Sigmoid colon (tissue), 7 donors: ENCODE results near the gene CPVL. TPM values are rescaled to one million over a fixed set of nuclear protein-coding genes. Genes with fewer than 3 reads are reported as not detected.

ENCODE experiments used
- DNase-seq: peaks from one replicate; pipeline ENCODE4 v3.0.0-alpha.2; 2019
- H3K27ac ChIP-seq, 4 donors: fragments of 200-600 bp; sonication (generic); one replicate each; pipeline ENCODE4 v1.5.1; 2016 to 2019; ENCODE audit warnings: mild to moderate bottlenecking in 1 of 4
- H3K27me3 ChIP-seq, 3 donors: fragments of 200-600 bp; sonication (generic); one replicate each; pipeline ENCODE4 v1.5.1; 2019; ENCODE audit warnings: mild to moderate bottlenecking in 1 of 3
- H3K36me3 ChIP-seq, 4 donors: fragments of 200-600 bp; sonication (generic); one replicate each; pipeline ENCODE4 v1.5.1; 2016 to 2019
- H3K4me1 ChIP-seq, 4 donors: fragments of 200-600 bp; sonication (generic); one replicate each; pipeline ENCODE4 v1.5.1; 2017 to 2019
- H3K4me3 ChIP-seq, 4 donors: fragments of 200-600 bp; sonication (generic); one replicate each; pipeline ENCODE4 v1.5.1; 2017 to 2019; ENCODE audit warnings: mild to moderate bottlenecking in 2 of 4, moderate library complexity in 1 of 4
- H3K9me3 ChIP-seq, 4 donors: fragments of 200-600 bp in 3 of 4; sonication (generic) in 3 of 4; one replicate each; pipeline versions ENCODE4 v1.5.1 to v1.6.1; 2013 to 2019
- CTCF ChIP-seq, 4 experiments: fragments of 450-650 bp in 3 of 4; fragments of 200-600 bp in 1 of 4; IDR thresholded peaks; one replicate each; pipeline ENCODE4 v1.5.1; 2016 to 2019; ENCODE audit warnings: antibody characterized with exemption in 4 of 4, mild to moderate bottlenecking in 3 of 4, moderate library complexity in 2 of 4
- EP300 ChIP-seq, 4 donors: sonication (generic); formaldehyde crosslinking; IDR thresholded peaks; one replicate each; pipeline ENCODE4 v1.6.1; 2017; ENCODE audit warnings: antibody characterized with exemption in 4 of 4
- POLR2A ChIP-seq, 2 donors: fragments of 450-650 bp; IDR thresholded peaks; one replicate each; pipeline ENCODE4 v1.6.1; 2016; ENCODE audit warnings: antibody characterized with exemption in 2 of 2, mild to moderate bottlenecking in 2 of 2, moderate library complexity in 2 of 2
- POLR2AphosphoS5 ChIP-seq, 4 donors: sonication (generic); formaldehyde crosslinking; IDR thresholded peaks; one replicate each; pipeline ENCODE4 v1.6.1; 2017; ENCODE audit warnings: antibody characterized with exemption in 4 of 4
- WGBS, 2 donors: extraction: QIAGEN DNeasy Blood & Tissue Kit; methylation state at CpG; one replicate each; pipeline ENCODE4 v1.1.7; 2013; 5-methylcytosine and 5-hydroxymethylcytosine counted together
- intact Hi-C: fragments of 100-400 bp; cut with DNase I; formaldehyde crosslinking; loops from one replicate; pipeline ENCODE4 v1.15.1; 2023
- polyA plus RNA-seq, 3 donors: library from polyadenylated mRNA; stranded (reverse); fragments of 200-250 nt; gene quantifications; one replicate each; pipeline ENCODE4 v1.2.3, GENCODE V29; 2013
- total RNA-seq, 4 donors: library from RNA; depleted of rRNA; stranded (reverse); fragments of >200 nt; gene quantifications; one replicate each; pipeline ENCODE4 v1.1.0, GENCODE V29; 2016
- donor health status: healthy with polysubstance abuse.
- donor health status: Bipolar disorder and iron deficiency.
- donor health status: healthy.

The CPVL gene
- total and polyA plus RNA-seq, 7 donors: 5.4 to 38.8 (median 20.0) TPM

DNA sequence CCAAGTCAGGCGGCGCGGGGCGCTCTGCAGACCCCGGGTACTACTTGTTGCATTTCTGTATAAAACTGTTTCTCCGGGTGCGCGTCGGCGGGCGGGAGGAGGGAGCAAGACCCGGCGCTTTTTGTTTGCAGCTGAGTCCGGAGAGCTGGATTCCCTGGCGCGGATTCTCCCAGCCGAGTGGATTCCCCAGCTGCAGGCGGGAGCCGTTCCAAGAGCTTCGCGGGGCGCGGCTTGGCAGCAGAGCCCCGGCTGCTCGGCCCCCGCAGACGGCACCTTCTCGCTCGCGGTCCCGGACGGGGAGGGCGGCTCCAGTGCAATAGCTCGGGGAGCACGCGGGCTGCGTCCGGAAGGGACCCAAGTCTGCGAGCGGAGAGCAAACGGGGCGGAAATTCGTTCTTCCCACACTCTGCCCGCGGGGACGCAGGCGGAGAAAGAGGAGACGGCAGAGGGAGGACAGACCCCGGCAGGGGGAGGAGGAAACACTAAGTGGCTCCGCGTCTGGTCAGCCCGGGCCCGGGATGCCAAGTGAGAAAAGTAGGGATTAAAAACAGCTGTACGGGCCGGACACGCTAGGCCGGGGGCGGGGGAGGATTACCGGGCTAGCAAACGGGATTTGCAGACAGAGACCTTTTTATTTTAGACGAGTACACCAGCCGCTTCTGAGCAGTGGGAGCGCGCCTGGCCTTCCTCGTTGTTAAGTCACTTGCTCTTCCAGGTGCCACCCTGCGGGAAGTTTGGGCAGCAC, 187.9 kb downstream of the CPVL start, which contains the start of gene TRIL:
TSS of gene TRIL (minus strand) at position 96 of the 745 bp plus-strand sequence. CDS start 284 bp downstream, outside the sequence.
- Histone ChIP-seq H3K4me3 (peak within 1 kb of the TSS; percentile 29 to 58 (median 48)), H3K4me1 (peaks cover 0 to 47% (median 43%) of the 10 kb centered on the region in 4 donors), H3K27me3 (peaks cover 16 to 43% (median 25%) of the 10 kb centered on the region in 3 donors), H3K36me3 (no peaks in the 10 kb centered on the region), H3K9me3 (no peaks in the 10 kb centered on the region), H3K27ac (peak within 1 kb of the TSS; percentile 50 to 73 (median 60))
- TF ChIP-seq EP300 (IDR thresholded peaks at IDR 0.05) (no peak), POLR2AphosphoS5 (IDR thresholded peaks at IDR 0.05) (no peak), CTCF (IDR thresholded peaks at IDR 0.05) (no peak), POLR2A (IDR thresholded peaks at IDR 0.05) (no peak)
- DNase-seq: peak; percentile 92
- WGBS, 2 donors: 8 to 10% methylated on average over 66 of the region's 66 CpGs
- intact Hi-C loops: loop anchor here (10.0 kb wide), 1 partner anchor 146 kb away; no protein-coding TSS in a partner anchor

- intact Hi-C loops: loop anchor here (10.0 kb wide), 1 partner anchor 147 kb away; no protein-coding TSS in a partner anchor
- Histone ChIP-seq H3K4me1 (peaks cover 0 to 53% (median 43%) of the 10 kb centered on the region in 4 donors), H3K9me3 (no peaks in the 10 kb centered on the region), H3K36me3 (no peaks in the 10 kb centered on the region), H3K27ac (peak overlapping the region; percentile 50 to 73 (median 60)), H3K27me3 (peaks cover 16 to 47% (median 25%) of the 10 kb centered on the region in 3 donors), H3K4me3 (peak overlapping the region; percentile 29 to 58 (median 48))
- no peak for TF ChIP-seq POLR2AphosphoS5 (IDR thresholded peaks at IDR 0.05)
- no peak for TF ChIP-seq CTCF (IDR thresholded peaks at IDR 0.05)
- TF ChIP-seq POLR2A (IDR thresholded peaks at IDR 0.05): no peak
- TF ChIP-seq EP300 (IDR thresholded peaks at IDR 0.05): no peak
- DNase-seq: peak; percentile 63
- 2 to 6% methylated on average over 47 of the region's 47 CpGs for WGBS, 2 donors
Measured at GRCh38 chr7:28957751-28958234, 188.5 kb downstream of the CPVL start.

DNA sequence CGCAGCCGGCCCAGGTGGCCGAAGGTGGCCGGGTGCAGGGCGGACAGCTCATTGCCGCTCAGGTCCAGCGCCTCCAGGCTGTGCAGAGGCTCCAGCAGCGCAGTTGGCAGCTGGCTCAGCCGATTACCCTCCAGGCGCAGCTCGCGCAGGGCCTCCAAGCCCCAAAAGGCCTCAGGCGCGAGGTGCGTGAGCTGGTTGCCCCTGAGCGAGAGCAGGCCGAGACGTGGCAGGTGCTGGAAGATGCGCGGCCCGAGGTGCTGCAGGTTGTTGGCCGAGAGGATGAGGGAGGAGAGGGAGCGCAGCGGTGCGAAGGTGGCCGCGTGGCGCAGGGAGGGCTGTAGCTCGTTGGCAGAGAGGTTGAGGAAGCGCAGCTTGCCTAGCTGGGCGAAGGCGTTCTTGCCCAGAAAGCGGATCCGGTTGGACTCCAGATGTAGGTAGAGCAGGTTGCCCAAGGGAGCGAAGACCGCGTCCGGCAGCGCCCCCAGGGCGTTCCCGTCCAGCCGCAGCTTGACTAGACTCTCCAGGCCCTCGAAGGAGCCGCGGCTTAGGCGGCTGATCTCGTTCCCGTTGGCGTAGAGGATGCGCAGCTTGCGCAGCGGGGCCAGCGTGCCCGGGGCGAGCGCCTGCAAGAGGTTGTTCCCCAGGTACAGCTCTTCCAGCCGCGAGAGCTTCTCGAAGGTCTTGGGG, 189.1 kb downstream of the CPVL start:
- peaks cover 0 to 53% (median 43%) of the 10 kb centered on the region in 4 donors for H3K4me1 ChIP-seq
- no peaks in the 10 kb centered on the region for H3K9me3 ChIP-seq
- peak overlapping the region; percentile 26 to 58 (median 48) for H3K4me3 ChIP-seq
- intact Hi-C loops: loop anchor here (10.0 kb wide), 1 partner anchor 148 kb away; no protein-coding TSS in a partner anchor
- H3K36me3 ChIP-seq: no peaks in the 10 kb centered on the region
- peak; percentile 68 for DNase-seq
- TF ChIP-seq POLR2AphosphoS5 (IDR thresholded peaks at IDR 0.05) (no peak), EP300 (IDR thresholded peaks at IDR 0.05) (no peak), POLR2A (IDR thresholded peaks at IDR 0.05) (no peak), CTCF (IDR thresholded peaks at IDR 0.05) (no peak)
- 2 to 4% methylated on average over 59 of the region's 59 CpGs for whole genome bisulfite sequencing, 2 donors
- peaks cover 16 to 48% (median 25%) of the 10 kb centered on the region in 3 donors for H3K27me3 ChIP-seq
- peak overlapping the region; percentile 50 to 73 (median 60) for H3K27ac ChIP-seq

DNA sequence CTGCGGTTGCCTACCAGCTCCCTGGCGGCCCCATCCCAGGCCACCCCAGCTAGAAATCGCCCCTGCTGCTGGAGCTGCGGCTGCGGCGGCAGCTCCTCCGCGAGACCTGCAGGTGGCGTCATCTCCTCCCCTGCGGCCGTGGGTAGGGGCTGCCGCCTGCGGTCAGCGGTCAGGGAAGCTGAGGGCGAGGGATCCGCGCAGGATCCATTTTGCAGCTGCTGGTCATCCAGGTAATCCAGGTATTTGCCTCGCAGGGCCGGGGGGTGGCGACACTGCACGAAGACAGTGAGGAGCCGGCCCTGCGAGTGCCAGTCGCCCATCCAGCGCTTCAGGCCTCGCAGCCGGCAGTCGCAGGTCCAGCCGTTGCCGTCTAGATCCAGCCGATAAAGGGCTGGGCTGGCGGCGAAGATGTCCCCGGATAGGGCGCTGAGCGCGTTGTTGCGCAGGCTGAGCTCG, 189.7 kb downstream of the CPVL start:
- intact Hi-C loops: loop anchor here (10.0 kb wide), 1 partner anchor 148 kb away; no protein-coding TSS in a partner anchor

More for the DNA sequence above, 189.7 kb downstream of the CPVL start:
- Histone ChIP-seq H3K27ac (peak overlapping the region in 3 of 4 donors; percentile 50 to 73 (median 69)), H3K9me3 (no peaks in the 10 kb centered on the region), H3K4me1 (peaks cover 0 to 53% (median 43%) of the 10 kb centered on the region in 4 donors), H3K4me3 (peak overlapping the region; percentile 26 to 58 (median 48)), H3K27me3 (peaks cover 16 to 49% (median 25%) of the 10 kb centered on the region in 3 donors), H3K36me3 (no peaks in the 10 kb centered on the region)
- DNase-seq: peak; percentile 80
- WGBS, 2 donors: 1% methylated on average over 39 of the region's 39 CpGs
- TF ChIP-seq CTCF (IDR thresholded peaks at IDR 0.05): peak; percentile 12 to 33 (median 22)
- no peak for TF ChIP-seq EP300 (IDR thresholded peaks at IDR 0.05)
